ENCODE results near the gene C1QC.

Gene C1QC

GRCh38 chr1:22619798-22620197 is 23.6 kb upstream of the C1QC start:
- no peak for DNase-seq

GRCh38 chr1:22621761-22622160 is 21.7 kb upstream of the C1QC start:
- DNase-seq, result no peak

GRCh38 chr1:22625262-22625925 is 18.0 kb upstream of the C1QC start:
- DNase-seq, result no peak

- no peak for DNase-seq
These were observed 16.9 kb upstream of the C1QC start for GRCh38 chr1:22626237-22627157.

GRCh38 chr1:22627331-22627730 is 16.1 kb upstream of the C1QC start:
- DNase-seq, result no peak

GRCh38 chr1:22628698-22629444 is 14.6 kb upstream of the C1QC start:
- no peak for DNase-seq

GRCh38 chr1:22629886-22630285 is 13.5 kb upstream of the C1QC start:
- DNase-seq, result no peak

- no peak for DNase-seq
These were observed 9.6 kb upstream of the C1QC start for GRCh38 chr1:22633697-22634463.

GRCh38 chr1:22635436-22635835 is 8.0 kb upstream of the C1QC start:
- no peak for DNase-seq

- DNase-seq, result no peak
These were observed 7.1 kb upstream of the C1QC start, which contains the start of gene C1QA for GRCh38 chr1:22636353-22636752. Gene C1QA (plus strand): TSS chr1:22636628. CDS start chr1:22637617, 989 bp downstream.

GRCh38 chr1:22636927-22637326 is 6.5 kb upstream of the C1QC start:
- DNase-seq, result no peak

- no peak for DNase-seq
These were observed 5.5 kb upstream of the C1QC start for GRCh38 chr1:22637907-22638445.

GRCh38 chr1:22638476-22639234 is 4.8 kb upstream of the C1QC start:
- DNase-seq, result no peak

GRCh38 chr1:22639286-22639685 is 4.1 kb upstream of the C1QC start:
- no peak for DNase-seq

- no peak for DNase-seq
These were observed 2.2 kb upstream of the C1QC start for GRCh38 chr1:22641247-22641646.

- peak; percentile 65 for DNase-seq
These were observed 1.4 kb upstream of the C1QC start for GRCh38 chr1:22641906-22642636.

- DNase-seq, result no peak
These were observed 495 bp downstream of the C1QC start for GRCh38 chr1:22643928-22644327.

GRCh38 chr1:22645931-22646330 is 2.5 kb downstream of the C1QC start:
- no peak for DNase-seq

GRCh38 chr1:22646384-22646783 is 3.0 kb downstream of the C1QC start:
- no peak for DNase-seq

GRCh38 chr1:22650089-22650693 is 6.8 kb downstream of the C1QC start:
- DNase-seq, result no peak

Data from CD4-positive, alpha-beta T cell treated with Interleukin-17A for 1 hour (primary cell).